GM19324 (cell line): ENCODE data around the gene NFAM1.

Experiments used
- ATAC-seq: cut with Tn5 transposase; IDR thresholded peaks from one replicate; pipeline ENCODE4 v1.9.1; 2021; ENCODE audit warnings: mild to moderate bottlenecking, moderate library complexity; ENCODE audit not compliant: unreplicated experiment, low FRiP score

NFAM1 gene

GRCh38 chr22:42384506-42384905 is 47.7 kb downstream of the NFAM1 start:
- ATAC-seq, result no peak

- ATAC-seq, result no peak
Observed at GRCh38 chr22:42383851-42384417, 48.3 kb downstream of the NFAM1 start.

GRCh38 chr22:42383287-42383686 is 48.9 kb downstream of the NFAM1 start:
- ATAC-seq, result no peak

- no peak for ATAC-seq
Observed at GRCh38 chr22:42380769-42381551, 51.2 kb downstream of the NFAM1 start.

- ATAC-seq, result no peak
Observed at GRCh38 chr22:42379966-42380537, 52.2 kb downstream of the NFAM1 start.

GRCh38 chr22:42376711-42377554 is 55.3 kb downstream of the NFAM1 start:
- ATAC-seq, result no peak

- no peak for ATAC-seq
Observed at GRCh38 chr22:42375982-42376381, 56.2 kb downstream of the NFAM1 start.

- ATAC-seq, result no peak
Observed at GRCh38 chr22:42372976-42373375, 59.2 kb downstream of the NFAM1 start.

- no peak for ATAC-seq
Observed at GRCh38 chr22:42371501-42371900, 60.7 kb downstream of the NFAM1 start.

- no peak for ATAC-seq
Observed at GRCh38 chr22:42371099-42371498, 61.1 kb downstream of the NFAM1 start.

GRCh38 chr22:42369250-42370041 is 62.8 kb downstream of the NFAM1 start:
- peak; percentile 95 for ATAC-seq

GRCh38 chr22:42368379-42369249 is 63.6 kb downstream of the NFAM1 start:
- ATAC-seq, result peak; percentile 26

- ATAC-seq, result no peak
Observed at GRCh38 chr22:42367980-42368378, 64.2 kb downstream of the NFAM1 start.

GRCh38 chr22:42366806-42367581 is 65.2 kb downstream of the NFAM1 start:
- ATAC-seq, result no peak

GRCh38 chr22:42365942-42366695 is 66.1 kb downstream of the NFAM1 start:
- no peak for ATAC-seq

- ATAC-seq, result no peak
Observed at GRCh38 chr22:42365111-42365865, 66.9 kb downstream of the NFAM1 start.

- no peak for ATAC-seq
Observed at GRCh38 chr22:42364604-42365110, 67.5 kb downstream of the NFAM1 start.
